Stimulated activated CD8-positive, alpha-beta memory T cell treated with anti-CD3 and anti-CD28 coated beads, Interleukin-12 subunit alpha, Interleukin-12 subunit beta, amount 100 ng/mL, for 4 hours (primary cell): ENCODE results near the gene CIC.
A peak's percentile ranks its signal among the peaks of the same experiment; 100 is the strongest.

ENCODE experiments used
- DNase-seq: peaks from one replicate; pipeline ENCODE4 v3.0.0-alpha.2; 2020; ENCODE audit warnings: low read depth

The CIC gene

GRCh38 chr19:42288881-42289555, 20.0 kb downstream of the CIC start:
- no peak for DNase-seq

GRCh38 chr19:42289556-42290041, 20.5 kb downstream of the CIC start:
- no peak for DNase-seq

GRCh38 chr19:42290136-42290522, 21.1 kb downstream of the CIC start:
- DNase-seq, result no peak

GRCh38 chr19:42290523-42291434, 21.7 kb downstream of the CIC start:
- DNase-seq, result peak; percentile 50

GRCh38 chr19:42291435-42291810, 22.4 kb downstream of the CIC start:
- no peak for DNase-seq

GRCh38 chr19:42292042-42292960, 23.2 kb downstream of the CIC start:
- DNase-seq, result no peak

- no peak for DNase-seq
Measured at GRCh38 chr19:42292963-42293362, 23.9 kb downstream of the CIC start.

GRCh38 chr19:42293540-42293939, 24.5 kb downstream of the CIC start:
- DNase-seq, result no peak

GRCh38 chr19:42293948-42294347, 24.9 kb downstream of the CIC start:
- DNase-seq, result no peak

GRCh38 chr19:42294471-42295137, 25.6 kb downstream of the CIC start:
- DNase-seq, result no peak

GRCh38 chr19:42295342-42295741, 26.3 kb downstream of the CIC start:
- DNase-seq, result no peak

GRCh38 chr19:42295831-42296525, 26.9 kb downstream of the CIC start:
- peak; percentile 75 for DNase-seq

GRCh38 chr19:42297039-42297438, 28.0 kb downstream of the CIC start:
- DNase-seq, result no peak

- no peak for DNase-seq
Measured at GRCh38 chr19:42301646-42302203, 32.7 kb downstream of the CIC start, which contains the start of gene PRR19. Gene PRR19 (plus strand): TSS chr19:42302132. CDS start chr19:42309585, 7,453 bp downstream.

- DNase-seq, result no peak
Measured at GRCh38 chr19:42303101-42303464, 34.0 kb downstream of the CIC start.

GRCh38 chr19:42303876-42304275, 34.8 kb downstream of the CIC start:
- no peak for DNase-seq

- DNase-seq, result no peak
Measured at GRCh38 chr19:42306646-42307045, 37.6 kb downstream of the CIC start.

GRCh38 chr19:42309686-42310085, 40.6 kb downstream of the CIC start:
- DNase-seq, result no peak

- no peak for DNase-seq
Measured at GRCh38 chr19:42311657-42312056, 42.6 kb downstream of the CIC start.

GRCh38 chr19:42312370-42312769, 43.3 kb downstream of the CIC start:
- no peak for DNase-seq
